Activated CD8-positive, alpha-beta memory T cell treated with anti-CD3 and anti-CD28 coated beads for 36 hours (primary cell): Measurements from ENCODE around the gene TTPAL. TPM values are rescaled to one million over a fixed set of nuclear protein-coding genes. Genes with fewer than 3 reads are reported as not detected.

Source experiments
- CTCF ChIA-PET: fragments of 350-600 bp; sonication (Branson Sonifier 250); formaldehyde crosslinking; loops from one replicate; lab custom pipeline; 2021; ENCODE audit warnings: antibody characterized with exemption; lab: Charles Lee
- POLR2A ChIA-PET: fragments of 350-600 bp; sonication (Branson Sonifier 250); formaldehyde crosslinking; loops from one replicate; lab custom pipeline; 2021; ENCODE audit warnings: antibody characterized with exemption; lab: Charles Lee
- total RNA-seq, 2 experiments: library from RNA; stranded (reverse); gene quantifications; one replicate each; pipeline ENCODE4 v1.2.3, GENCODE V29; 2021

Gene TTPAL
- total RNA-seq, 2 experiments from 2014 or later = 27.4 to 29.5 TPM

DNA sequence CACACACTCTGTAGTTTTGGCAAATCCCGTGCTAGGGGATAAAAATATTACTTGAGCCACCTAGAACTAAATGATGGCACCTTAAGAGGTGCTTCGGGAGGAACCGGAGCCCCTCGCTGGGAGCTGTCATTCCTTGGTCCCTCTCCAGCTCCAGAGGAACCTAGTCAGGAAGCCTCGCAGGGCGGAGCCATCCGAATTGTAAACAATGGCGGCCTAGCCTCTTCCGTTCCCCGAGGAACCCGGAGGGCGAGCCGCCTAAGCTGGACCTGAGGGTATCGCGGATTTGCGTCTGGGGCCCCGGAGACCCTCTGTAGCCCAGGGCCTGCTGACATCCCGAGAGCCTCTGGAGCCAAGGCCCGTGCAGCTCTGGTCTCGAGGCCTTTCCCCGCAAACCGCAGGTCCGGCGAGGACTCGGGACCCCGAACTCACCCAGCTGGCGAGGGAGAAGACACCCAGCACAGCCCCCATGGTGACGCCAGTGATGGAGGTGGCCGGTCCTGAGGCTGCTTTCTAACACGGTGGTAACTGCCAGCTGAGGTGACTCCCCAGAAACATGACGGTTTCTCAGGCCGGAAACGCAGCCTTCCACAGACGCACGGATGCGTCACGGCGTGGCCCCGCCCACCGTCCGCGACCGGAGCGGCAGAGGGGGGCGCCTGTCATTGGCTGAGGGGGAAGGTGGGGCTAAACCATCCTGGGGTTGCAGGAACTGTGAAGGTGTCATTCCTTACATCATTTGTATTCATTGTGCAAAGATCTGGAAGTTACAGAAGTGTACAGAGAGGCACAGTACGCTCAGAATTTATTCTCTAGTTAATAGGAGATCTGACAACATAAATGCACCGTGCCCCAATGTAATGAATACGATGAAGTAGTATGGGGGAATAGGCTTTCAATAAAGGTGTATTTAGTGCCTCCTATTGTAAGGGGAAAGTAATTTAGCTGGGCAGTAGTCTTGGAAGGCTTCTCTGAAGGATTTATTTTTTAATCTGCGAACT lies 46.1 kb downstream of the TTPAL start, which contains the start of gene SERINC3:
TSS of gene SERINC3 (minus strand) at position 587 of the 998 bp plus-strand sequence. CDS start at position 468, 119 bp downstream.
- ChIA-PET CTCF (no interaction called here), POLR2A (interaction anchor here (1.0 kb wide), 1 partner anchor 14 kb away, joined by 4 read pairs; no protein-coding TSS in a partner anchor)

DNA sequence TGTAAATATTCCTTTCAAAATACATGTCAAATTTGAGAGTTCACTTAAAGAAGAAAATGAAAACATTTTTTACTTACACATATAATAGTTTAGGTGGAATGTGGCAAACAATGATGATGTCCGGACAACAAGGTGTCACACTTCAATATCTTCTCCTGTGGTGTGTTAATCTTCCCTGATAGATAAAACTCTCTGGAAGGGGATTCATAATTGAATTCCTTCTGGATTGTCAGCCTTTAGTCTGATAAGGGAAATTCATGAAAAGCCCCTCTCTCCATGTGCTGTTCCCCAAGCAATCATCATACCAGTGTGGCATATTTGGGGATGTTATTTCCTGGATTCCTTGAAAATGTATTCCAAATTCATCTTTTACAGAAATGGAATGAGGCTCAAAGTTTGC lies 47.2 kb downstream of the TTPAL start:
- POLR2A ChIA-PET = no interaction called here
- CTCF ChIA-PET = no interaction called here

DNA sequence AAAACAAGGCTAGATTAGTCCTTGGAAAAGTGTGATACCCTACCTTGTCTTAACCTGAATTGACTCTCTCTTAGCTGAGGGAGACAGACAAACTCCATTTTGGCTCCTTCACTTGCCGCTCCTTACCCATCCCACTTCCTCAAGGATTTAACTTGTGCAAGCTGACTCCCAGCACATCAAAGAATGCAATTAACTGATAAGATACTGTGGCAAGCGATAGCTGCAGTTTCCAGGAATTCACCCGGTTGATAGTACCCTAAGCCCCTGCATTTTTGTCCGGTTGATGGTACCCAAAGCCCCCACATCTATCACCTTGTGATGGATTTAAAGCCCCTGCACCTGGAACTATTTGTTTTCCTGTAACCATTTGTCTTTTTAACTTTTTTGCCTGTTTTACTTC lies 48.1 kb downstream of the TTPAL start:
- ChIA-PET CTCF (no interaction called here), POLR2A (no interaction called here)

DNA sequence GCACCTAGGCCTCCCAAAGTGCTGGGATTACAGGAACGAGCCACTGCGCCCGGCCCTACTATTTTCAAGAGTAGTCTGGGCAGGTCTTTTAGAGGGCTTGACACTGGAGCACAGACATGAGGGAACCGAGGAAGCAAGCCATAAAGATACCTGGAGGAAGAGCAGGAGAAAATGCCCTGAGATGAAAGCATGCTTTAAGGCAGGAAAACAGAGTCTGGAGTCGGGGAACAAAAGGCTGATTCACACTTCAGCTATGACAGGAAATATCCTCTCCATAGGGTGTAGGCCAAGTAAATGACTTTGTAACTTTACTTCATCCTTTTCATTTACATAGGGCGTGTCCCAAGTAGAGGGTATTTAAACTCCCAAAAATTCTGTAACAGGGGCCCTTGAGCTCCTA lies 50.5 kb downstream of the TTPAL start:
- CTCF ChIA-PET = no interaction called here
- POLR2A ChIA-PET = interaction anchor here (0.5 kb wide), 1 partner anchor 13 kb away, joined by 3 read pairs; no protein-coding TSS in a partner anchor

DNA sequence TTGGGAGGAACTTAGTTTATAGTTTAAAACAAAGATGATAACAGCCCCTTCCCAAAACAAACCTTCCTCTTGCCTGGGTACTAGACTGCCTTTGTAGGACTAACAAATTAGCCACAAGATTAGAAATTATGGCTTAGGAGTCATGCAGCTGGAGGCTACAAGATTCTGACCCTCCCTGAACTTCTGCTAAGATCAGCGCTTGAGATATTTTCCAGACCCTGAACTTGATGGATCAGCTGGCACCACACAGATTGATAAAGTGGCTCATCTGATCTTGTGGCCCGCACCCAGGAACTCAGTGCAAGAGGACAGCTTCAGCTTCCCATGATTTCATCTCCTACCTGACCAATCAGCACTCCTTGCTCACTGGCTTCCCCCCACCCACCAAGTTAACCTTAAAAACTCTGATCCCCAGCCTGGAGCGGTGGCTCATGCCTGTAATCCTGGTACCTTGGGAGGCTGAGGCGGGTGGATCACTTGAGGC lies 52.1 kb downstream of the TTPAL start:
- ChIA-PET CTCF (no interaction called here), POLR2A (no interaction called here)

DNA sequence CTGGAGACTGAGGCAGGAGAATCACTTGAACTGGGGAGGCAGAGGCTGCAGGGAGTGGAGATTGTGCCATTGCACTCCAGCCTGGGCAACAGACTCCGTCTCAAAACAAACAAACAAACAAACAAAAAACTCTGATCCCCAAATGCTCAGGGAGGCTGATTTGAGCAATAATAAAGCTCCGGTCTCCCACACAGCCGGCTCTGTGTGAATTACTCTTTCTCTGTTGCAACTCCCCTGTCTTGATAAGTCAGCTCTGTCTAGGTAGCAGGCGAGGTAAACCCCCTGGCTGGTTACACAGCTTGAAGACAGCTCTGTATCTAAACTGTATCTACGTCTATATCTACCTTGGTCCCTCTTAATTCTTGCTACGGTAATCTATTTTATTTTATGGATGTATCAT lies 52.6 kb downstream of the TTPAL start:
- CTCF ChIA-PET = no interaction called here
- POLR2A ChIA-PET = no interaction called here

DNA sequence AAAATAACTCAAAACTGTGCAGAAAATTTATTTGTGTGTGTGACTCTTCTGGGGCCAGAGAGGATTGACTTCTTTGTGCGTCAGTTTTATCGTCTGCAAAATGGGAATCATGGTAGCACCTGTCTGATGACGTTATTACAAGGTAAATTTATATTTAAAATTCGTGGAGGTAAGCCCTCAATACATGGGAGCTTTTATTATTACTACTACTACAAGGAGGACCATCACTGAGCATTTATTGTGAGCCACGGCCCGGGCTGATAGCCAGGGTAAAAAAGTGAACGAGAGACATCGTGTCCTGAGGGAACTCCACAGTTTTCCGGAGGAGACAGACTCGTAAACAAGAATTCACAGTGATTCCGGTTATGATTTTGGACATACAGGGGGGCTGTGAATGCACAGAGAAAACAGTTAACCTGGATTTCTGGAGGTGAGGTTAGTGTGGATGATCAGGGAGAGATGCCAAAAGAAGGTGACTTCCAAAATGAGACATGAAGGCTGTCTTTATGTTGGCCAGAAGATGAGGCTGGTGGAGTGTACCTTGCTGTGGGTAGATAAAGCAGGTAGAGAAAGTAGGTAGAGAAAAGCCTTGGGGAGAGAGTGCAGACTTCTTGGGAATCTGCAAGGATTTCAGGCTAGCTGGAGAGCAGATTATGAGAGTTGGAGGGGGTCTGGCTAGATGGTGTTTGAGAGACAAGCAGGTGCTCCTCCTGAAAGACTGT lies 56.7 kb downstream of the TTPAL start:
- CTCF ChIA-PET = no interaction called here
- POLR2A ChIA-PET = no interaction called here

DNA sequence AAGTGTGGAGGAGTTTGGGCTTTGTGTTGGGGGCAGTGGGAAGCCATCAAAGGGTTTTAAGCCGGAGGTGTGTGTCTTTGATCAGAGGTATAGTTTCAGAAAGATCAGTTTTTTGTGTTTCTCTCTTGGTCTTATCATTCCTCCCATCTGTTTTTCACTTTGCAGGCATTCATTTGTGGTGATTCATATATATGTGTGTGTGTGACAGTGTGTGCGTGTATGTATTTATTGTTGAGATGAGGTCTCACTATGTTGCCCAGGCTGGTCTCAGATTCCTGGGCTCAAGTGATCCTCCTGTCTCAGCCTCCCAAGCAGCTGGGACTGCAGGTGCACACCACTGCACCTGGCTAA lies 57.3 kb downstream of the TTPAL start:
- ChIA-PET POLR2A (no interaction called here), CTCF (no interaction called here)

DNA sequence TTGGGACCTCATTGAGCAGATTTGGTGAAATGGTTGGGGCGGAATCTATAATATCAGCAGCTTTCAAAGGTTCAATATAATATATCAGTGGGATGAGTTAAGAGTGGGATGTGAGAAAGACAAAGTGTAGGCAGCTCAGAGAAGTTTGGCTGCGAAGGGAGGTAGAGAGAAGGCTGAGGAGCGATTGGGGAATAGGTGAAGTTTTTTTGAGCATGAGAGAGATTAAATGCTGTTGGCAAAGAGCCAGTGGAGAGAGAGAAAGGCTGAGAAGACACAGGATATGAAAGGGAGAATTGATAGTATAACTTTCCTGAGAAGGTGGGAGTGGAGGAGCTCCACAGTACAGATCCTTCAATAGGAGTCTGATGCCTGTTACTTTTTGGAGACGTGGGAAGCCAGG lies 58.3 kb downstream of the TTPAL start:
- ChIA-PET POLR2A (no interaction called here), CTCF (no interaction called here)

DNA sequence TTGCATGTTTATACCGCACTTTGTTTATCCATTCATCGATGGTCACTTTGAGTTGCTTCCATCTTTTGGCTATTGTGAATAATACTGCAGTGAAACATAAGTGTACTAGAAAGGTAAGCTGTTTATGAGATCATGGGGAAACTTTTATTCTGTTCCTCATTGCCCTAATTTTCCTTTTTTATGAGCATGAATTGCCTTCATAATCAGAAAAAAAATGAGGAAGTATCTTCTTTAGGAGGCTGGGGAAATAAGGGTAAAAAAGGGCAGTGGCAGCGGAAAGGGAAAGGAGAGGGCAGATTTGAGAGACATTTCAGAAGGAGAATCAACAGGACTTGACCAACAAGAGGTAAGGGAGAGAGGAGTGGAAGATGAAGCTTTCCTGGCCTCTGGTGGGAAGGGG lies 60.5 kb downstream of the TTPAL start:
- CTCF ChIA-PET = no interaction called here
- POLR2A ChIA-PET = no interaction called here

DNA sequence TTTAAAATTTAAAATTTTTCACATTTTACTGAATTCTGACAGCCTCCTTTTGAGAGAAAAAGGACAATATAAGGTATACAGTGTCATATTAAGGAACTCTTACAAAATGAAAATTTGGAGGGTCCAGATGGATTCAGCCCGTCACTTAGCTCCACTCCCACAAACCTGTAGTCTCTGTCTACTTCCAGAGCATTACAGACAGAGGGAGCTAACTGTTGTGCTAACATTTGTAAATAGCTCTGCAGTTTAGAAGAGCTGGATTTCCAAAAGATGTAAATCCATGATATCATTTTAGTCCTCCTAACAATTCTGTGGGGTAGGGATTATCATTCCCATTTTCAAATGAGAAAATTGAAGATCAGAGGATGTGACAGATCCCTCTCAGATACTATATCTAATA lies 62.3 kb downstream of the TTPAL start:
- POLR2A ChIA-PET = no interaction called here
- CTCF ChIA-PET = no interaction called here

DNA sequence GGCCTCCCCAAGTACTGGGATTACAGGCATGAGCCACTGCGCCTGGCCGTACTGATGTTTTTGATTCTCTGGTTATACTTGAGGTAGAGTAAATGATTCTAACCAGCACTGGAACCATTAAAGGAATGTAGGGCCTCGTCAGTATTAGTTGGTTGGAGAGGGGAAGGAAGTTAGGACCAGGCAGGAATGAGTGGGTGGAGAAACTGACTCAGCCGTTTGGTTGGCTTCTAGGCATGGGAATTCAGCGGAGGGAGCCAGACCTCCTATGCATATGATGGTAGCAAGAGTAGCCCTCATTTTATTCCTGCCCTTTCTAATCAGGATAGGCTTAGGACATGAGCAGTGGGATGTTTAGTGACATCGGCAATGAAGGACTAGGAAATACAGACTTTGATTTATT lies 65.2 kb downstream of the TTPAL start:
- ChIA-PET CTCF (no interaction called here), POLR2A (no interaction called here)

DNA sequence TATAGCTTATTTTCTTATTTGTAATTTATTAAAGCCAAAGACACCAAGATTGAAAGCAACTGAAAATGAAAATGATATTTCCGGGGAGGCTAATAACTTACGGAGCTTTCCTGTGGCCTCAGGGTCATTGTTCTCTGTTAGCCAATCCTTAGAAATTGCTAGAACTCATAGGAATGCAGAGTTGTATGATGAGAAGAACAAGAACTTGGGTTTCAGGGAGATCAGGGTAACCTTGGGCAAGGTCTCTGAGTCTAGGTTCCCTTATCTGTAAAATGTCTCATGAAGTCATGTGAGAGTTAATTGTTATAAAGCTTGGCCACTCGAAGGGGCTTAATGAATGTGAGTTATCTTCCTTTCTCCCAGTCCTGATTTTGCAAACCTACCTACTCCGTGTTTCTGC lies 66.3 kb downstream of the TTPAL start:
- CTCF ChIA-PET = no interaction called here
- POLR2A ChIA-PET = no interaction called here

DNA sequence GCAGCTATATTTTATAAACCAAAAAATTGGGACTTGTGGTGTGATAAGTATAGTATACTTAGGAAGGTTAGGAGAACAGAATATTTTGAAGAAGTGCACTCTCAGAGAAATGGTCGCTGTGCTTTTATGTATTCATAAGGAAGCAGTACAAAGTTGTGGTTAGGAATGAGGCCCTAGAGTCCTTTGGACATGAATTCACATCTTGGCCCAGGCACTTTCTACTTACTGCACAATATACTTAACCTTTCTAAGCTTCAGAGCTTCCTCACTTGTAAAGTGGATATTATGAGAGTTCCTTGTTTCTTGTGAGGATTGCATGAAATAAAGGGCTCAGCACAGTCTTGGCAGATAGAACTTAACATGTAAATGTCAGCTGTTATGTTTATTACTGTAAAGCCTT lies 67.2 kb downstream of the TTPAL start:
- ChIA-PET CTCF (no interaction called here), POLR2A (no interaction called here)

DNA sequence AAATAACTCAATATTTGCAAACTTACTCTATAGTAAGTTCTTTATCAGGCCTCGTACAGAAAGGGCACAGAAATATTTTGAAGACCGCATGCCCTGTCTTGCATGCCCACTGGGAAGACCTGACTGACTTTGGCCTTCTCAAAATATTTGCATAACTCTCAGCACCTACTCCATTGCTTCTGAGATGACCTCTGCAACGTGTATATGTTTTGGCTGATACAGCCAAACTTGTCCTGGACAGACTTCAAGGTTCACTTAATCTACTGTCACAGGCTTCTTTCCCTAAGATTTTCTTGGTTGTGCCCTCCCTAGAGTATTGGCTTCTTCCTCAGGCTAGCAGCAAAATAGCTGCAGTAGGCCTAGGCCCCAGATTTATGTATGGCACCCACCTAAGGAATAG lies 67.7 kb downstream of the TTPAL start:
- ChIA-PET CTCF (no interaction called here), POLR2A (no interaction called here)

Other genes with a start within 250 kb of the TTPAL start
- not detected for gene GDAP1L1, start 228.6 kb upstream of the TTPAL start, total RNA-seq
- 1 to 10 TPM; 2.3 to 2.6 TPM for gene FITM2, start 164.7 kb upstream of the TTPAL start, total RNA-seq
- gene R3HDML, start 138.8 kb upstream of the TTPAL start, total RNA-seq = not detected
- gene HNF4A, start 120.2 kb upstream of the TTPAL start, total RNA-seq = not detected
- gene SERINC3, start 46.2 kb downstream of the TTPAL start, total RNA-seq = 10 to 100 TPM; 54.7 to 57.0 TPM
- gene PKIG, start 106.7 kb downstream of the TTPAL start, total RNA-seq = 1 to 10 TPM; 4.4 to 4.7 TPM
- gene ADA, start 175.8 kb downstream of the TTPAL start, total RNA-seq = 10 to 100 TPM; 21.9 to 23.9 TPM
- gene CCN5, start 239.5 kb downstream of the TTPAL start, total RNA-seq = not detected